ENCODE data around the gene NOL7. TPM values are rescaled to one million over a fixed set of nuclear protein-coding genes. Genes with fewer than 3 reads are reported as not detected.

Gene NOL7
- total and polyA plus RNA-seq, 2 donors (not counting 1 experiment from before 2014, with no cell fraction given), result 24.7 to 58.3 TPM

DNA sequence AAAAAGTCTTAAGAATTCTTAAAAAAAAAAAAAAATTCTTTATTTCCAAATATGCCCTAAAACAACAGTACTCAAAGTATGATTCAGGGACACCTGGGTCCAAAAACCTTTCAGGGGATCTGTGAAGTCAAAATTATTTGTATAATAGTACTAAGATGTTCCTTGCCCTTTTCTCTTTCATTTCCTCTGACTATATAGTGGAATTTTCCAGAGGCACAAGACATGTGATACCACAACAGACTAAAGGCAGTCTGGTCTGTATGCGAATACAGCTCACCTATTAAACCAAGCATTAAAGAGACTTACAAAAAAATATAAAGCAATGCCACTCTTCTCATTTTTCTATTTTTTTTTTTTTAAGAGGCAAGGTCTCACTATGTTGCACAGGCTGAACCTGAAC, 15.4 kb downstream of the NOL7 start:
- ATAC-seq (ENCODE audit: low read depth) (no peak), DNase-seq (no peak)
- no peak overlapping the region for H3K27ac Mint-ChIP-seq
- peaks cover 16 to 56% of the 10 kb centered on the region in 2 experiments for H3K36me3 ChIP-seq (replicated peaks in 1 of 2; ENCODE audit: control extremely low read depth in 1 of 2, control insufficient read depth in 1 of 2, extremely low read depth in 1 of 2, insufficient read depth in 2 of 2, low read length in 1 of 2)
- no peak overlapping the region for H2AFZ ChIP-seq (ENCODE audit: insufficient read depth, low read depth, low read length, poor library complexity, severe bottlenecking)
- H3K4me3 ChIP-seq (ENCODE audit: control extremely low read depth in 1 of 5, extremely low read depth in 1 of 5, insufficient read depth in 1 of 5, low read depth in 2 of 5, low read length in 4 of 5), result no peak overlapping the region
- no peaks in the 10 kb centered on the region for H3K9me3 Mint-ChIP-seq (ENCODE audit: insufficient read depth)
- H3K27ac ChIP-seq (ENCODE audit: low read length in 2 of 2), result no peak overlapping the region
- no peaks in the 10 kb centered on the region for H3K27me3 ChIP-seq (replicated peaks in 1 of 4; ENCODE audit: control extremely low read depth in 1 of 4, control insufficient read depth in 3 of 4, insufficient read depth in 4 of 4, low read length in 3 of 4)
- H3K4me1 ChIP-seq (ENCODE audit: control insufficient read depth in 2 of 2, insufficient read depth in 2 of 2, low read length in 2 of 2), result no peaks in the 10 kb centered on the region
- no peak overlapping the region for H3K9ac ChIP-seq (ENCODE audit: low read length)
- no peaks in the 10 kb centered on the region for H3K79me2 ChIP-seq (ENCODE audit: control insufficient read depth, insufficient read depth, low read length)
- POLR2A ChIA-PET, result interaction anchor here (0.7 to 1.1 kb wide), 2 partner anchors 15 to 327 kb away, joined by 4 read pairs; partner anchors contain the start of gene NOL7
- 83% methylated on average over 1 of the region's 1 CpG for WGBS (ENCODE audit: insufficient coverage)
- no peaks in the 10 kb centered on the region for H4K20me1 ChIP-seq (ENCODE audit: control insufficient read depth, insufficient read depth, low read length, poor library complexity, severe bottlenecking)
- peaks cover 6% of the 10 kb centered on the region for H3K4me1 Mint-ChIP-seq
- H3K9me3 ChIP-seq (ENCODE audit: control extremely low read depth in 1 of 3, control insufficient read depth in 2 of 3, insufficient read depth in 1 of 3, low read length in 2 of 3), result no peaks in the 10 kb centered on the region
- no peaks in the 10 kb centered on the region for H3K27me3 Mint-ChIP-seq
- H3K4me2 ChIP-seq (replicated peaks; ENCODE audit: low read depth, low read length, poor library complexity, severe bottlenecking), result no peak overlapping the region
- no peak overlapping the region for H3K4me3 Mint-ChIP-seq
- CTCF ChIA-PET, result interaction anchor here (3.1 kb wide), 1 partner anchor 15 kb away, joined by 11 read pairs; the partner anchor contains the start of gene NOL7
- intact Hi-C loops (cut with micrococcal nuclease), result no loop called here
- TF ChIP-seq EZH2 (IDR thresholded peaks at IDR 0.05; ENCODE audit: borderline replicate concordance, insufficient read depth, low read depth, low read length, poor library complexity, severe bottlenecking) (no peak), CTCF (IDR thresholded peaks at IDR 0.05) (no peak)

DNA sequence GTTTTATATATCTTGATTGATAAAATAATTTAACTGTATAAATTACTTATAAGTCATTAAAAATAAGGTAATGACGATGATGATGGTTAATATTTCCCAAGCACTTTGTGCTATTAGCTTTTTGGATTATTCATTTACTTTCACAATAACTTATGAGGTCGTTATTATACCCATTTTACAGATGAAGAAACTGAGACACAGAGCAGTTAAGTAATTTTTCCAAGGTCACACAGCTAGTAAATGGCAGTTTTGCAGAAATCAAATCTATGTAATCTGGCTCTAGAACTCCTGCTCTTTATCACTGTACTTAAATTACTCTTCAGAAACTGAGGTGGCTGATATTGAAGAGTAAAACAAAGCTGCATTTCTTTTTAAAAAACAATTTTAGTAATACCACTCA, 18.2 kb downstream of the NOL7 start:
- Histone ChIP-seq H4K20me1 (ENCODE audit: control insufficient read depth, insufficient read depth, low read length, poor library complexity, severe bottlenecking) (no peaks in the 10 kb centered on the region), H3K79me2 (ENCODE audit: control insufficient read depth, insufficient read depth, low read length) (no peaks in the 10 kb centered on the region), H3K4me1 (ENCODE audit: control insufficient read depth in 2 of 2, insufficient read depth in 2 of 2, low read length in 2 of 2) (no peaks in the 10 kb centered on the region), H3K27me3 (replicated peaks in 1 of 4; ENCODE audit: control extremely low read depth in 1 of 4, control insufficient read depth in 3 of 4, insufficient read depth in 4 of 4, low read length in 3 of 4) (no peaks in the 10 kb centered on the region), H2AFZ (ENCODE audit: insufficient read depth, low read depth, low read length, poor library complexity, severe bottlenecking) (no peak overlapping the region), H3K27ac (ENCODE audit: low read length in 2 of 2) (no peak overlapping the region), H3K4me3 (ENCODE audit: control extremely low read depth in 1 of 5, extremely low read depth in 1 of 5, insufficient read depth in 1 of 5, low read depth in 2 of 5, low read length in 4 of 5) (no peak overlapping the region), H3K9me3 (ENCODE audit: control extremely low read depth in 1 of 3, control insufficient read depth in 2 of 3, insufficient read depth in 1 of 3, low read length in 2 of 3) (no peaks in the 10 kb centered on the region), H3K4me2 (replicated peaks; ENCODE audit: low read depth, low read length, poor library complexity, severe bottlenecking) (no peak overlapping the region), H3K9ac (ENCODE audit: low read length) (no peak overlapping the region), H3K36me3 (replicated peaks in 1 of 2; ENCODE audit: control extremely low read depth in 1 of 2, control insufficient read depth in 1 of 2, extremely low read depth in 1 of 2, insufficient read depth in 2 of 2, low read length in 1 of 2) (peaks cover 9 to 57% of the 10 kb centered on the region in 2 experiments)
- Mint-ChIP-seq H3K9me3 (ENCODE audit: insufficient read depth) (no peaks in the 10 kb centered on the region), H3K27ac (no peak overlapping the region), H3K4me3 (no peak overlapping the region), H3K4me1 (peaks cover 16% of the 10 kb centered on the region), H3K27me3 (no peaks in the 10 kb centered on the region)
- WGBS (ENCODE audit: insufficient coverage), result no CpG with 5 or more reads among the region's 2 CpGs
- DNase-seq (no peak), ATAC-seq (ENCODE audit: low read depth) (no peak)
- intact Hi-C loops (cut with micrococcal nuclease), result no loop called here
- TF ChIP-seq EZH2 (IDR thresholded peaks at IDR 0.05; ENCODE audit: borderline replicate concordance, insufficient read depth, low read depth, low read length, poor library complexity, severe bottlenecking) (no peak), CTCF (IDR thresholded peaks at IDR 0.05) (no peak)
- ChIA-PET CTCF (interaction anchor here (1.0 to 1.2 kb wide), 2 partner anchors 19 to 302 kb away, joined by 5 read pairs; partner anchors contain the start of gene NOL7), POLR2A (no interaction called here)

All from B cell (primary cell).